Activated CD8-positive, alpha-beta memory T cell treated with anti-CD3 and anti-CD28 coated beads for 4 hours (primary cell): Measurements from ENCODE around the gene GFOD2.
A peak's percentile ranks its signal among the peaks of the same experiment; 100 is the strongest.

Experiments used
- DNase-seq, 2 donors: peaks; one replicate each; pipeline ENCODE4 v3.0.0-alpha.2; 2020; ENCODE audit warnings: low read depth in 2 of 2

The GFOD2 gene

DNA sequence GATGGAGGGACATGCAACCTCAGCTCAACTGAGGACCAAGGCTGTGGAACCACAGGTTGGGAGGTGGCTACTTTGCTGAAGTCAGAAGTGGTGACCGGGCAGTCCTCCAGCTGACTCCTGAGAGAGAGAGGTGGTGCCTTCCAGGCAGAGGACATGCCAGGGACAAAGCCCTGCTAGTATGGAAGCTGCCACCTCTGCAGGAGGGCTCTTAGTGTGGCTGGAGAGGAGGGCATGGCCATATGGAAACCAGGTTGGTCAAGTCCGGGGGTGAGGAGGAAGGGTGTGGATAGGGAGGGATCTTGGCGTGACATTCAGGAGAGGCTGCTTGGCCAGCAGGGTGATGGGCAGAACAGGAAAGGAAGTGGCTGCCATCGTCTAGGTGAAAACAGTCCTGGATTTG is 46.8 kb downstream of the GFOD2 start:
- DNase-seq, result no peak

DNA sequence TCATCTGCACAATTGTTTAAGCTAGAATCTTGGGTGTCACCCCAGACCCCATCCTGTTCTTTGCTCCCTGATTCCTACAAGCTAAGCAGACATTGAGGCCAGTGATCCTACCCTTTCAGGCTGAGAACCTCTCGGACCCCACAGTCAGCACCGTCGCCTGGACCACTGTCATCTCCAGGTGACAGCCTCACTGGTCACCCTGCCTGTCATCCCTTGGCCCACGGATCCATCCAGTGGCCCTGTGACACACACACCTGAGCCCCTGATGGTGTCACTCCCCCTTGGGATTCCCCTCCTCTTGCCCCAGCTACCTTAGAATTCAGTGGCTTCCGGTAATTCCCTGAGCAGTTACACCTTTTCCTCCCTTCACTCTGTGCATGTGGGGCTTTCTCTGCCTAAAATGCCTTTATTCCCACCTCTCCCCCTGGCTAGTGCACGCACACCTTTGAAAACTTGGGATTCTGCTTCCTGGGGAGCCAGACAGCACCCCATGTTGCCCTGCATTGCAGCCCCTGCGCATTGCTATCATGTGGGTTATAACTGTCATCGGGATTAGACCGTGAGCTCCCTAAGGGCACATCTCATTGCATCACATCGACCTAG is 49.5 kb downstream of the GFOD2 start:
- DNase-seq, result no peak

DNA sequence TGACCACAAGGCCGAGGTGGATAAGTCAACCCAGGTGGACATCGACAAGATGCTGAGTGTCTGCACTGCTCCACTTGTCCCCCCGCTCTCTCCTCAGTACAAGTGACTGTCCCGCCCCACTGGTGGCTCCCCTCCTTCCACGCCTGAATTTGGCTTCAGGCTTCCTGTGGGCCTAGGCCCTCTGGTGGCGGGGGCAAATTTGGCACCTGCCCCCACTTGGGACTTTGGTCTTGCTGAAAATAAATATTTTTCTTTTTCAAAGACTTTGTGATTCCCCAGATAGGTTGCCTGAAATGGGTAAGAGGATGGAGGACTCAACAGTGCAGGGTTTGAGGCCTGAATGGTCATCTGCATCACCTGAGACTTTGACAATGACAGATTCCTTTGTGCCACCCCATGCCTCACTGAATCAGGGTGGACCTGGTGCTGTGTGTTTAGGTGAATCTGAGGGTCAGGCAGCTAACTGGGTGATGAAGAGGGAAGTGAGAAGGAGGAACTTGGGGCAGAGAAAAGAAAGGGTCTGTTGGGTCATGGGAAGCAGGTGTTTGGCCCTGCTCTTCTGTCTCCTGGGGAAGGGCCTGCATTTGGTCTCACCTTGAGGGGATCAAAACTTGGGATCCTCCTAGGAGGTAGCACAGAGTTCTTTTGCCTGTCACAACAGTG is 50.5 kb downstream of the GFOD2 start:
- DNase-seq, result no peak

DNA sequence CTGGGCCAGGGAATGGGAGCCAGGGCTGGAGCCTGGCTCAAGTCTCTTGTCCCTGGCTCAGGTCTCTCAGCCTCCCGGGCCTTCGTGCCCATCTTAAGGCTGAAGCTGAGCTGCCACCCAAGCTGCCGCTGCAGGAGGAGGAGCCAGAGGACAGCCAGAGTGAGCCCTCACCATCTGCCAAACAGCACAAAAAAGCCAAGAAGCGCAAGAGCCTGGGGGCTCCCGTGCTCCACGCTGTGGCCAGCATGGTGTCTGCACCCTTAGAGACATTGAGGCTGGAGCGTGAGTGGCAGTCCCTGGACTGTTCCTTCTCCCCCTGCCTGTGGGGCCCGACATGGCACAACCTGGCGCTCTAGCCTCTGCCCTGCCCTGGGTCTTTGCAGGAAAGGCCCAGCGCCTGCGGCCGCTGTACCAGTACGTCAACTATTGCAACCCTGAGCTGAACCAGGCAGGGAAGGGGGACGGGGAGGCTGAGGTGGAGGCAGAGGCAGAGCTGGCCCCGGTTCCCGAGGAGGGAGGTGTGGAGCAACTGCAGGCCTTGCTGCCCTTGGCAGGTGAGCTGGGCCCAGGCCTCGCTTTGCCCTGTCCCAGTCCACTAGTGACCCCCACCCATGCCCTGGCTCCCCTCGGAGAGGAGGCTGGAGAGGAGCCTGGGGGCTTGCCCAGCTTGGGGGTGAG is 51.2 kb downstream of the GFOD2 start:
- peak; percentile 50 to 53 for DNase-seq

DNA sequence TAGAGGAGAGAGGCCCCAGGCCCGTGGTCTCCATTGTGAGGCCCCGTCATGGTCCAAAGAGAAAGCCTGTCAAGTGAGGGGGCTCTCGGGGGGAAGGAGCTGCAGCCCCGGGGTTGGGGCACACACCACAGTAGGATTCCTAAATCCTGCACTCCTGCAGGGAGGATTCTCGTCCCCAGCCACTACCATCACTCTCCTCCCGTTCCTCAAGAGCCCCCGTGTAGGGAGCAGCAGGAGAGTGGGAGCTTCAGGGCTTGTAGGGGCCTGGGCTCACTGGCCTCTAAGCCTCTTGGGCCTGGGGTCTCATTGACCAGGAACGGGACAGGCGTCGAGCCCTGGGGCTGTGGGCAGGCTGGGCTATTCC is 51.7 kb downstream of the GFOD2 start:
- no peak for DNase-seq

DNA sequence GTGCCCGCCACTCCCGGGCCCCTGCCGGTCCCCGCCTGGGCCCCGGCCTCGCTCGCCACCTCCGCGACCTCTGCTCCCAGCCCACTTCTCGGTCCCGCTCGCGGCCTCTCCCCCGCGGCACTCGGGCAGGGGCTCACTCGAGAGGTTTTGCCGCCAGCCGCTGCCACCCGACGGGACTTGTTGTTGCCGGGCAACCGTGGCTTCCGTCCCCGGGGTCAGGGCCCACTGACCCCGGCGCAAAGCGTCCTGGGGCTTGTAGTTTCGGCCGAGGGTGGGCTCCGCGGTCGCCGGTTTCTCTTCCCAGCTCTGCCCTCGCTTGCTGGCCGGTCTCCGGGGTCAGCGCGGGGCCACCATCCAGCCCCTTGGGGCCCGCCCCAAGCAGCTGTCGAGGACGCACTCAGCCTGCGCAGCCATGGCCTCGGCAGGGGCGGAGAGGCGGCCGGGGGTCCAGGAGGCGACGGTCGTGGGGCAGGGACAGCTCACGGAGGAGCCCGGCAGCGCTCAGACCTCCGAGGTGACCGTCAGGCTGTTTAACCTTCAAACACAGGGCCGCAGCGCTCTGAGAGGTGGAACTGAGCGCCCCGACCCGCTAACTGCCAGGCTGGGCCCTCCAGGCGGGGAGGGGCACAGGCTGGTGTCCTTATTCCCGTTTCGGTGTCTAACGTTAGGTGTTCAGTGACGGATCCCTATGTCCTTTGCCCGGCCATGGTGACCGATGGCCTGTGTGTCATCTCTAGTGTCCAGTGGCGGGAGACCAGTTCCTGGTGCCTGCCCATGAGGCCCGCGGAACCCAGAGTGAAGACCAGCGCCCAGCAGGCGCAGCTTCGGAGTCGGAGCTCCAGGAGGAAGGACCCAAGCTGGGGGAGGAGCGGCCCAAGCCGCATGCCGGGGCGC is 52.3 kb downstream of the GFOD2 start, which contains the start of the genes C16orf86 and ENKD1:
Gene C16orf86, plus strand, starts transcription at position 256 of the 894 bp plus-strand sequence. Its CDS starts 157 bp downstream, at position 413.
Gene ENKD1, minus strand, starts transcription at position 192 of the 894 bp plus-strand sequence. CDS start 308 bp downstream, outside the sequence.
- DNase-seq, result peak; percentile 60 to 70

DNA sequence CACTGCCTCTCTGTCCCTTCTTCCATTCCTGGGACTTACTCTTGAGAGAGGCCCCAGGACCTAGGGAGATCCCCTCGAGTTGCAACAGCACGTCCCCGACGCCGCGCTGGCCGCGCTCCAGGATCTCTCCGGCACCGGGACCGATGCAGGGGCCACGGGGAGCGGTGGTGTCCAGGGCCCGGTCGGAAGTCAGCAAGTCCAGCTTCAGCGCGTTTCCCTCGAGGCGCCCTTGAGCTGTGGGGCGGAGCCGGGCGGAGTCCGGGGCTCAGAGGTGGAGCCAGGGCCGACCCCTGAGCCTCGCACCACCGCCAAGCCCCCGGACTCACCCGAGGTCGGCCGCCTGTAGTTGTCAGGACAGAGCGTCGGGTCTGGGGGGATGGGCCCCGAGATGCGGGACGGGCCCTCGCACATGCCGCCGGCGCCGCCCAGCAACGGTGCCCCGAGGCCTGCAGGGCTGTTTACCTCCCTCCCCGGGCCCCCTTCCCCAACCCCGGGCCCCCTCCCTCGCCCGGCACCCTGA is 53.0 kb downstream of the GFOD2 start:
- DNase-seq, result no peak

DNA sequence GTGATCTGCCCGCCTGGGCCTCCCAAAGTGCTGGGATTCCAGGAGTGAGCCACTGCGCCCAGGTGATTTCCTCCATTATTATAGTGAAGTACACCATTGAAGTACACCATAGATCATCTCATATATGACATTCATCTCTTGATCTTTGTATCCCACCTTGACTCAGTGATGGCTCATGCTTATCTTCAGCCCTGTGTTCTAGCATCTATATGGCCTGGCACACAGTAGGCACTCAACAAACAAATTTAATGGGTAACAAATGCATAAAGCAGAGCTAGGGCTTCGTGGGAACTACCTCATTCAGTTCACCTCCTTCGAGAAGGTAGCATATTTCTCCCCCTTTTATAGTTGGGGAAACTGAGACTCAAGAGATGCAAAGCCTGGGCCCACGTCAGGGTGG is 53.5 kb downstream of the GFOD2 start:
- DNase-seq, result no peak

DNA sequence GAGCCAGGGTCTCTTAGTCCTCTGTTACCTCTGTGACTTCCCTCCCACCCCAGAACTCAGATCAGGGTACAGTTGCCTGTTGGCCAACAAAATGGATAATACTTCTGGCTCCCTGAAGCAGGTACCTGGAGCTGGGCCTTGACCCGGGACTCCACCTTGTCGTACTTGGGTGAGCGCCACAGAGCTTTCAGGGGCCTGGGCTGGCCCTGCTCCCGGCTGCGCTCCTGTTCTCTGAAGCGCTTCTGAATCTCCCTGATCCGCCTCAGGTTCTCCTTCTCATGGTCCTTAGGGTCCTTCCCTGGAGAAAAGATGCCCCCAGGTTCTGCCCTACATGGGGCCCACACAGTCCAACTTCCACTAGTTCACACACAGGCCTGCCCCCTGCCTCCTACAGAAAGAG is 54.2 kb downstream of the GFOD2 start:
- DNase-seq, result no peak

DNA sequence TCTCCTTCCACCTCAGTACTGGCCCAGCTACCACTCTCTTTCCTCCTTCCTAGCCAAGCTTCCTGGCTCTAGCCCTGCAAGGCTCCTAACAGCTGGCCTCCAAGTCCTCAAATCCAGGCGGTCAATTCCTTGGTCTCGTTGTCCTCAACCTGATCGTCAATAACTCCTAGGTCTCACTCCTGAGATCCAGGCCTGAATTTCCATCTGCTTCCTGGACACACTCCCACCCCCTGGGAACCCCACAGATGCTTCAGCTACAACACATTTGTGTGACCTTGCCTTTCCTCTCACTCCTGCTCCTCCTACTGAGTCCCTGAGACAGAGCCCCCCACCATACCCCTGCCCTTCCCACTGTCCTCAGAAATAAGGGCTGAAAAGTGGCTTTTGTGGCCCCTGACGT is 54.9 kb downstream of the GFOD2 start:
- DNase-seq, result no peak

DNA sequence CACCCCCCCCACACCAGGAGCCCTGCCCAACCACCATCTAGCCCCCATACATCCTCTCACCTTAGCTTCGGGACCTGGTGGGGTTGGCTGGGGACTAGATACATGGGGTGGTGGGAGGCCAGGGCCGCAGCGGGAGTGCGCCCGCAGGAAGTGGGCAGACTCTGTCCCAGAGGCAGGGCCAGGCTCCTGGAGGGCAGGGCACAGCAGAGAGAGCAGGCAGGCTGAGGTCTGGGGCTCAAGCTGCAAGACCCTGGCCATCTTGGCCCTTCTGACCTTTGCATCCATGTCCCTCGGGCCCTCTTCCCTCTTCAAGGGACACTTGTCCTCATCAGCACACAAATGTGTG is 55.3 kb downstream of the GFOD2 start:
- DNase-seq, result no peak

DNA sequence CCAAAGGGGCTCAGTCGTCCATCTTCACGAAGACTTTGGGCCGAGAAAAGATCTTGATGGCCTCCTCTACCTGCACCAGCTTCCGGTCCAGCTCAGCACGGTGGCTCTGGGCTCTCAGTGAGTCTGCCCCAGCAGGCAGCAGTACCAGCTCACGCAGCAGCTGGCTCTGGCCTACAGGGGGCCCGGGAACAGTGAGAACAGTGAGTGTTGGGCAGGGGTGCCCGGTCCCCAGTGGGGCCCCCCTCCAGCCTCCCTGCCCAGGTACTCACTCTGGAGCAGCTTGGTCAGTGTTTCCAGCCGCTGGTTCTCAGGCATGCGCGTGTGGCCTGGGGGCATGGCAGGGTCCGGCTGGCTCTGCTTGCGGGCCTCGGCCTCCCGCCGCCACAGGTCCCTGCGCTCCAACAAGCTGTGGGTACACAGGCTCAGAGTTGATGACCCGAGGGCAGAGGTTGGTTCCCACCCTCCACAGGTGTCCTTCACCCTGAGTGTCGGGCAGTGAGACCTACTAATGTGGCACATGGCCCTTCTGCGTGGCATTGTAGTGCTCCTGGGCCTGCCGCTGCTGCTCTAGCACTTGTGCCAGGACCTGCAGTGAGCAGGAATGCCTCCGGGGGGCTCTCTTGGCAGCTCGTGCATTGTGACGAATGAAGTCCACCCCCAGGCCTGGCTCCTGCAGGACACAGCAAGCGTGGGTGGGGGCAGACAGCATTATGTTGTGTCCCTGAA is 55.8 kb downstream of the GFOD2 start:
- DNase-seq, result no peak

DNA sequence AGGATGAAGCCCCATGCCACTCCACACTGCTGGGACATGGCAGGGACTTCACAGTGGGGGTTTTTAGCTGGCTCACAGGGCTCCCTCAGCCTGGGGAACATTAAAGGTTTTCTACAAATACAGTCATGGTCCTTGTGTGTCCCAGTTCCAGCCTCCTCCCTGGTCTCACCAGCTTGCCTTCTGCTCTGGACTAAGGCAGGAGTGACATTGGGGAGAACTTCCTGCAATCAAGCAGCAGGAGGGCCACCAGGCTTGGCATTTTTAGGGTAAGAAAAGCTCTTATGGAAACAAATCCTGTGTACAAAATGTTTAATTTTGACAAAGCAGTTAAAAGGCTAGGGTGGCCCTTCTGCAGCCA is 56.5 kb downstream of the GFOD2 start:
- DNase-seq, result no peak

DNA sequence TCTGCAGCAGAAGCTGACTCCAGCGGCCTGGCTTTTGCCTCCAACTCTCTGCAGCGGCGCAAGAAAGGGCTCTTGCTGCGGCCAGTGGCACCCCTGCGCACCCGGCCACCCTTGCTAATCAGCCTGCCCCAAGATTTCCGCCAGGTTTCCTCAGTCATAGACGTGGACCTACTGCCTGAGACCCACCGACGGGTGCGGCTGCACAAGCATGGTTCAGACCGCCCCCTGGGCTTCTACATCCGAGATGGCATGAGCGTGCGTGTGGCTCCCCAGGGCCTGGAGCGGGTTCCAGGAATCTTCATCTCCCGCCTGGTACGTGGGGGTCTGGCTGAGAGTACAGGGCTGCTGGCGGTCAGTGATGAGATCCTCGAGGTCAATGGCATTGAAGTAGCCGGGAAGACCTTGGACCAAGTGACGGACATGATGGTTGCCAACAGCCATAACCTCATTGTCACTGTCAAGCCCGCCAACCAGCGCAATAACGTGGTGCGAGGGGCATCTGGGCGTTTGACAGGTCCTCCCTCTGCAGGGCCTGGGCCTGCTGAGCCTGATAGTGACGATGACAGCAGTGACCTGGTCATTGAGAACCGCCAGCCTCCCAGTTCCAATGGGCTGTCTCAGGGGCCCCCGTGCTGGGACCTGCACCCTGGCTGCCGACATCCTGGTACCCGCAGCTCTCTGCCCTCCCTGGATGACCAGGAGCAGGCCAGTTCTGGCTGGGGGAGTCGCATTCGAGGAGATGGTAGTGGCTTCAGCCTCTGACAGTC is 57.0 kb downstream of the GFOD2 start:
- DNase-seq, result no peak

DNA sequence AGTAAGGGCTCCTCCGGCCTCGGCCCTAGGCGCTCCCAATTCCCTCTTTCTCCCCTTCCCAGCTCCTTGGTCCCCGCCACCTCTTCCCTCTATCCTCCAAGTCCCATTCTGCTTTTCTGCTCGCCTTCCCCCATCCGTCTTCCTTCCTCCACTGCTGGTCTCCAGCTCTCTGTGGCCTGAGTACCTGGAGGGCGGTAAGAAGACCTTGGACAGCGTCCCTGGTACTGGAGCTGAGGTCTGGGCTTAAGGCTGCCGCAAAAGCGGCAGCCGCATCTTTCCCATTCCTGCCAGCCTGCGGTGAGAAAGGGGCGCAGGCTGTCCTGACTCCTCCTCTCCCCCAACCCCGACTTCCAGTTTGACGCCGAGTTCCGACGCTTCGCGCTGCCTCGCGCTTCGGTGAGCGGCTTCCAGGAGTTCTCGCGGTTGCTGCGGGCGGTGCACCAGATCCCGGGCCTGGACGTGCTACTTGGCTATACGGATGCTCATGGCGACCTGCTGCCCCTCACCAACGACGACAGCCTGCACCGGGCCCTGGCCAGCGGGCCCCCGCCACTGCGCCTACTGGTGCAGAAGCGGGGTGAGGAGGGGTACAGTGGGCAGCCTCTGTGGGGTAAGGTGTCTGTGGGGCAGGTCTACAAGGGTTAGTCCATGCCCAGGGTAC is 57.9 kb downstream of the GFOD2 start:
- DNase-seq, result no peak

DNA sequence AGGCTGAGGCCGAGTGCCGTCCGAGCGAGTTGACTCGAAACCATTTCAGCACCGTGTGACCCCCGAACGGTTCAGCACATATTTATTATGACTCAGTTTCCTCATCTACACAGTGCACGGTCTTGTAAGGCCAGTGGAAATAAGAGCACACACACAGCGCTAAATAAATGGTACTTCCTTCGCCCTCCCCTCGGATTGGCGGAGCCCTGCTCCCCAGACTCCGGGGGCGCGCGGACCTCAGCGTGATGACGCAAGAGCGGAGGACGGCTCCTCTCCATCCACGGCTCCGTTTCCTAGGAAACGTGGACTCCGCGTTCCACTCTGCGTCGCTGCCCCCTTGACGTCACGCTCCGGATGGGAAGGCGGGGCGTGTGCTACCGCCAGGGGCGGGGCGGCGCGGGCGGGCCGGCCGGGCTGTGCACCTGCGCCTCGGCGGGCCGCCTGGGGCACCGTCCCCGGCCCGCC is 58.5 kb downstream of the GFOD2 start, which contains the start of gene PARD6A:
Gene PARD6A, plus strand, starts transcription at position 397 of the 465 bp plus-strand sequence. CDS start 79 bp downstream, outside the sequence.
- DNase-seq, result peak; percentile 91 to 94

DNA sequence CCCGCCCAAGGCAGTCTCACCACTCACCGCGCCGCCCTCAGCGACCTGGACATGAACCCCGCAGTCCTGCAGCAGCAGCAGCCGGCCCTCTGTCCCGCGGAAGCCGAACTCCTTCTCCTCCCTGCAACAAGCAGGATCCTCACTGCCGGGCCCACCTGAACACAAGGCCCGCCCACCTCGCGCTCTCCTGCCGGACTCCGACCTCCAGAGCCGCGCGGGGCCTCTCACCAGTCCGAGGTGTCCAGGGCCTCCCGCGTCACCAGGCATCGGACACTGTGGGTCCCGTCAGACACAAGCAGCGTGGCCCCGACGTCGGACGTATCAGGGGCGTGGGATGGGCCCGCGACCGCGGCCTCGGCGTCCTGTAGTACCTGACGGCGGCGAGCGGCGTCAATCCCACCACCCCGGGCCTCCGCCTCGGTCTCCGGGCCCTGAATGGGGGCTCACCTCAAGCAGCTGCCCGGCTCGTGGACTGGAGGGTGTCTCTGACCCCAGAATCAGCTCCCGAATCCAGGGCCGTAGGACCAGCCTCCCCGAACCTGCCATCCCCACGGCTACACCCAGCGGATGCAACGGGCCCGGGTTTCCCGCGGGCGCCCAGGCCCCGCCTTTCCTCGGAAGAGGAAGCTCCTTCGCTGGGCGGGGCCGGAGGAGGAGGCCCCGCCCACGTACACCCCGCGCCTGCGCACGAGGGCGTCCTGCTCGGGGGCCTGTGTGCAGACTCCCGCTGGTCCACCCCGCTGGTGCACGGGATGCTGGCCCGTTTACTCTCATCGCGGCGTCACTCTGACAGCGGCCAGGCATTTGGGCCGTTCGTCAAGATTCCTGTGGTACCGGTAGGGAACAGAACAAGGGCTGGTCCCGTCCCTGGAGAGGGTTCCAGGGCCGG is 59.2 kb downstream of the GFOD2 start, which contains the start of gene ACD:
Gene ACD, minus strand, starts transcription at position 586 of the 889 bp plus-strand sequence. Its CDS starts 40 bp downstream, at position 546.
- peak; percentile 83 for DNase-seq

DNA sequence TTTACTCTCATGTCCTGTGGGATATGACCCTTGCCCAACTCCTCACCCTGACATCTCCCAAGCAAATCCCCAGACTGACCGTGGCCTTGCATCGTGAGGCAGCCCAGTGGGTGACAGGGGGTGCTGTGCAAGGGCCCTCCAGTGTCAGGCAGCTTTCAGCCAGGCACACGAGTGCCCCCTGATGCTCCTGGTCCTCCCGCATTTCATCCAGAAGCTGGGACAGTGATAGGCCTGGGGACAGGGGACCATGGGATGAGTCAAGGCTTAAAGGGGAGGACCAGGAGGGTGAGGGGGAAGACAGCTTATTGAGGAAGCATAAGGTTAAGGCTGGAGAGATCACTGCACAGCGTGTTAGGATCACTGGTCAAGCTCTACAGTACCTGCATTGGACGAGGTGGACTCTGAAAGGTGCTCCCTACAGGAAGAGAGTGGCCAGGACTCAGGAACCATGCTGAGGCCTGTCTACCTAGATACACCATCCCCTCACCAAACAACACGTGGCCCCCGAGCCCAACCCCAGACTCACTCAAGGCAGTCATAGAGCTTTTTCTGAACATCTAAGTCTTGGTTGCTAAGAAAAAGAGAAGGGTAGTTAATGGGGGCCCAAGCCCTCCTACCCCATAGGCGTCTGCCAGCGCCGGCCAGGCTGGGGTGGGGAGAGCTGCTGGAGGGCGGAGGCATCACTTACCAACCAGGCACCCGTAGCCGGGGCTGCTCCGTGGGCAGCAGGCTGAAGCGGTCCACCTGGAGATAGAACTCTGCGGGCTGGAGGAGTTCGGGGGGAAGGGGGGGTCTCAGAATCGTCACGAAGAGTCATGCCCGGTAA is 60.1 kb downstream of the GFOD2 start:
- DNase-seq, result no peak
